Astrocyte of the cerebellum (primary cell): Measurements from ENCODE around the gene C11orf21.

Experiments used
- DNase-seq: peaks from one replicate; pipeline ENCODE4 v3.0.0-alpha.2; 2011; ENCODE audit warnings: low read depth
- H3K4me3 ChIP-seq: 2 replicates; pipeline ENCODE4 v1.5.1; 2011; ENCODE audit warnings: mild to moderate bottlenecking, low read depth, low read length, moderate library complexity
- CTCF ChIP-seq: IDR thresholded peaks from 2 replicates; pipeline ENCODE4 v1.5.1; 2012; ENCODE audit warnings: low read length, low read depth, moderate library complexity, mild to moderate bottlenecking; ENCODE audit errors: missing control alignments
- in situ Hi-C: cut with HindIII; loops from 2 replicates; pipeline ENCODE4 v1.10.0; 2017; ENCODE audit warnings: low sequenced_read_pairs

C11orf21 gene

GRCh38 chr11:2276280-2277007 is 25.3 kb downstream of the C11orf21 start:
- in situ Hi-C loops, result no loop called here
- TF ChIP-seq CTCF, result no peak
- DNase-seq, result no peak
- no peak overlapping the region for H3K4me3 ChIP-seq

- in situ Hi-C loops, result no loop called here
- no peak overlapping the region for H3K4me3 ChIP-seq
- no peak for TF ChIP-seq CTCF
- DNase-seq, result no peak
Observed at GRCh38 chr11:2275334-2276279, 26.1 kb downstream of the C11orf21 start.

- in situ Hi-C loops, result no loop called here
- DNase-seq, result no peak
- no peak overlapping the region for H3K4me3 ChIP-seq
- no peak for TF ChIP-seq CTCF
Observed at GRCh38 chr11:2273771-2274170, 27.9 kb downstream of the C11orf21 start.

- H3K4me3 ChIP-seq, result no peak overlapping the region
- TF ChIP-seq CTCF, result no peak
- no peak for DNase-seq
- in situ Hi-C loops, result no loop called here
Observed at GRCh38 chr11:2273311-2273710, 28.4 kb downstream of the C11orf21 start.

GRCh38 chr11:2272946-2273280 is 28.8 kb downstream of the C11orf21 start:
- no peak for DNase-seq
- no peak for TF ChIP-seq CTCF
- H3K4me3 ChIP-seq, result no peak overlapping the region
- in situ Hi-C loops, result no loop called here

GRCh38 chr11:2272228-2272945 is 29.3 kb downstream of the C11orf21 start:
- in situ Hi-C loops, result no loop called here
- no peak for DNase-seq
- TF ChIP-seq CTCF, result no peak
- no peak overlapping the region for H3K4me3 ChIP-seq
